Measurements from ENCODE around the gene PRKAR1B.

The PRKAR1B gene

DNA sequence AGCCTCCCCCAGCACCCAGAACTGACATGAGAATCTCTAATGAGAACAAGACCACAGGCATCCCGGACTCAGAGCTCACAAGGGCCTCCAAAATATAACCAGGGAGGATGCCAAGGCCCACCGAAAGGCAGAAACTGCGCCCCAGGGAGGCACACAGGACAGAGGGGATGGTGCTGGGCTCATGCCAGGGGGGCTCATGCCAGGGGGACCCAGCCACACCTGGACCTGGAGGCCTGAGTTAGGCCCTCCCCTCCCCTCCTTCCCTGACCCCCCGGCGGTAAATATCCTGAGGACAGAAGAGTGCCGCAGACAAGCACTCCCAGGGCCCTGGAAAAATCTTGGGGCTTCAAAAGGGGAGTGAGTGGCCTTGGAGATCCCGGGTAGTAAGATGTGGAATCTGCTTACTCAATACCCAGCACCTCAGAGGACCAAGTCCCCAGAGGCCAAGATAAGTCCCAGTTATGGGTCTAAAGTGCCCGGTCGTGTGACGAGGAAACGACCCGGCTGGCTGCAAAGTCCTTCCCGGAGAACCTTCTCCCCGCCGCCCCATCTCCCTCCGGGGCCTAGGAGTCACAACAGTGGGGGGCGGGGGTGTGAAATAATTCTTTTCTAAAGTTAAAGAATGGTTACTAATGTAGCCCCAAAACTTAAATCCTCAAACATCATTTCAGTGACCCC is 219.3 kb downstream of the PRKAR1B start:
- no peak for DNase-seq (ENCODE audit: low read depth)

DNA sequence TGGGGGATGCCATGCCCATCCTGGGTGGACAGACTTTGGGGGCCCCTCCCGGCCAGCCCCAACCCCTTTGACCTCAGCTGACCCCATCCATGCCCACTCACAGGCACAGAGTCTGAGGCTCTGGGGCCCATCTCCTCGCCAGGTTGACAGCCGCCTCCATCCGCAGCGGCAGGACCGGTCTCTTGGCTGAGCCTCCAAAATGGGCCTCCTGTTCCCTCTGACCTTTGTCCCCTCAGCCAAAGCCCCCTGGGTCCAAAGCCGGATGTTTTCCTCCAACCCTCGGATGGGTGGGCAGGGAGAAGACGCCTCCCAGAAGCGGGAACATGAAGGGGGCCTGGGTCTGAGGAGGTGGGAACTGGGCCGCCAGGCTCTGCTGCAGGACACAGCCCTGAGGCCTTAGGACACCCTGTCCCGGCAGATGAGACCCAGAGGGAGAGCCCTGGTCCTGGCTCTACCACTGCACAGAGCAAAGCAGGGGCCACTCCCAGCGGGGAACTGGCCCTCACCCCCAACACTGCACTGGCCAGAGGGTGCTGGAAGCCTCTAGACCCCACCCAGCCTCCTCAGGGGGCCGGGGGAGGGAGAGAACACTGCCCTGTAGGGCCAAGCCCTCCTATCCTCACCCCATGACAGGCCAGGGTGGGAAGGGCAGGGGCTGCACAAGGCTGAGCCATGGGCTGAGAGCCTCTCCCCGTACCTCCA is 220.0 kb downstream of the PRKAR1B start:
- no peak for DNase-seq (ENCODE audit: low read depth)

GRCh38 chr7:506391-506831 is 220.7 kb downstream of the PRKAR1B start:
- DNase-seq (ENCODE audit: low read depth): no peak

GRCh38 chr7:505171-505570 is 221.9 kb downstream of the PRKAR1B start:
- no peak for DNase-seq (ENCODE audit: low read depth)

GRCh38 chr7:504221-505111 is 222.6 kb downstream of the PRKAR1B start:
- no peak for DNase-seq (ENCODE audit: low read depth)

- DNase-seq (ENCODE audit: low read depth): no peak
Measured at GRCh38 chr7:503575-504111, 223.4 kb downstream of the PRKAR1B start.

DNA sequence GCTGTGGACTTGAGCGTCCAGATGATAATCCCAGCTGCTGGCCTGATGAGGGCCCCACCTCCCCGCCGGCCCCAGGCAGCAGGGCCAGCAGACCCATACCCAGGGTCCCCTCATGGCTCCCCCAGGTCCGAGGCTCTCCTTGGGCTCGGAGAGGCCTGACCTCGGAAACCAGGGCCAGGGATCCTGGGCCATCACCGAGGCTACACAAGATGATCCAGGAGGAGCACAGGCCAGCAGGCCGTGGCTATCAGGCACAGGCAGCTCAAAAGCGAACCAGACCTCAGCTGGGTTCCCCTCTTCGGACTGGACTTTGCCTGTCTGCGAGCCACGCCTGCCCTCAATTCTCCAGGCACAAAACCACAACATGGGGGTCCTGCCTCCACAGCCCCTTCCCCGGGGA is 224.8 kb downstream of the PRKAR1B start:
- DNase-seq (ENCODE audit: low read depth): no peak

- DNase-seq (ENCODE audit: low read depth): no peak
Measured at GRCh38 chr7:501526-501925, 225.6 kb downstream of the PRKAR1B start.

GRCh38 chr7:500521-501420 is 226.3 kb downstream of the PRKAR1B start:
- DNase-seq (ENCODE audit: low read depth): no peak

DNA sequence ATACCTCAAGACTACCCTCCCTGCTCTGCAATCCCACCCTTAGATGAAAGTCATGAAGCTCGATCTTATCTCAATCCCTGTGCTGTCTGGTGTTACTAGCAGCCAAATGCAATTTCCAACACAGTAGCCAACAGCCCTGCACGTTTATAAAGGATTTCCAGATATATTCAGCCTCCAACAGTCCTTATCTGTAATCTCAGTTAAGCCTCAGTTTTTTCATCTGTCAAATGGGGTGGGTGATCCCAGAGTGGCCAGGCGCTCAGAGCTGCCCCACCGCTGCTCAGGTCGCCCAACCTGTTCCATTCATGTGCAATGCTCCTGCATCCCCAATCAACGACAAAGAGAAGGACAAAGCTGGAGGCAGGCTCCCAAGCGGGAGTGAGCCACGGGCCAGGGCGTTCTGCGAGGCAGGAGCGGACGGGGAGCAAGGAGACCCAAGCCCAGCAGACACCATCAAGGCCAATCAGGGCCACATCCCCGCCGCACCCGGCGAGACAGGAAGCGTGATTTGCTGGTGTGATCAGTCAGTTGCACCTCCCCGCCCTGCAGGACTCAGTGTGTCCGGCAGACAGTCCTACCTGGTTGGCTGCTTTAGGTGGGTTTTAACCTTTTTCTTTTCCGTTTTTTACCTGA is 227.1 kb downstream of the PRKAR1B start:
- DNase-seq (ENCODE audit: low read depth): no peak
